ENCODE measurements around the gene SH3RF1. TPM values are rescaled to one million over a fixed set of nuclear protein-coding genes. Genes with fewer than 3 reads are reported as not detected.

The SH3RF1 gene
- total and polyA plus RNA-seq, 2 of the 8 experiments (the other 6 are each of a cell fraction or from before 2014, with no cell fraction given): 6.9 to 15.1 TPM

GRCh38 chr4:169256856-169257761, 13.6 kb downstream of the SH3RF1 start:
- Histone ChIP-seq H2BK120ac (replicated peaks; ENCODE audit: low read depth, low read length) (no peak overlapping the region), H3K27me3 (replicated peaks in 1 of 4; ENCODE audit: control insufficient read depth in 3 of 4, extremely low read depth in 1 of 4, insufficient read depth in 3 of 4, low read length in 3 of 4) (no peaks in the 10 kb centered on the region), H3K23ac (ENCODE audit: insufficient read length) (no peak overlapping the region), H3K18ac (ENCODE audit: extremely low read depth, low read length) (no peak overlapping the region), H2AK5ac (ENCODE audit: low read depth, low read length) (no peak overlapping the region), H2BK5ac (ENCODE audit: low read depth, low read length) (no peak overlapping the region), H3K9ac (replicated peaks in 1 of 4; ENCODE audit: extremely low read depth in 1 of 4, low read depth in 3 of 4, low read length in 3 of 4) (peak overlapping the region in 1 of 4 experiments; percentile 13; a peak in 1 of 7 replicates), H3K9me3 (ENCODE audit: insufficient read depth in 2 of 2, low read depth in 1 of 2, low read length in 1 of 2) (no peaks in the 10 kb centered on the region), H3K4ac (replicated peaks; ENCODE audit: insufficient read length, low read depth, low read length) (no peak overlapping the region), H4K91ac (replicated peaks; ENCODE audit: insufficient read length, low read length) (no peak overlapping the region), H2AFZ (ENCODE audit: low read length) (no peak overlapping the region), H2BK15ac (ENCODE audit: low read length) (no peak overlapping the region), H3K27ac (ENCODE audit: low read depth, low read length) (no peak overlapping the region), H3K79me1 (ENCODE audit: low read depth, low read length) (no peaks in the 10 kb centered on the region; the same call in 1 of the 2 replicates), H3K14ac (ENCODE audit: insufficient read length) (no peak overlapping the region), H3K23me2 (ENCODE audit: low read depth, low read length) (no peaks in the 10 kb centered on the region; the same call in 1 of the 2 replicates), H3K79me2 (ENCODE audit: control insufficient read depth in 1 of 2, insufficient read depth in 2 of 2, low read length in 2 of 2) (peaks cover 0 to 92% of the 10 kb centered on the region in 2 experiments; a peak in 2 of 4 replicates), H4K5ac (ENCODE audit: insufficient read length, low read depth, low read length) (no peak overlapping the region), H3K36me3 (ENCODE audit: control insufficient read depth in 2 of 4, insufficient read depth in 4 of 4, low read length in 3 of 4) (no peaks in the 10 kb centered on the region), H3K4me1 (replicated peaks in 1 of 4; ENCODE audit: control insufficient read depth in 3 of 4, insufficient read depth in 4 of 4, low read length in 3 of 4) (peaks cover 0 to 12% (median 7%) of the 10 kb centered on the region in 4 experiments; a peak in 4 of 7 replicates), H4K20me1 (replicated peaks in 1 of 2; ENCODE audit: control insufficient read depth in 1 of 2, insufficient read depth in 2 of 2, low read length in 2 of 2) (peaks cover 0 to 2% of the 10 kb centered on the region in 2 experiments), H2BK20ac (ENCODE audit: low read length) (no peak overlapping the region), H3K56ac (replicated peaks; ENCODE audit: insufficient read length, low read depth, low read length) (no peak overlapping the region), H3K4me2 (ENCODE audit: insufficient read depth in 1 of 2, low read depth in 2 of 2, low read length in 2 of 2) (0 out of 4 replicates have a peak overlapping the region, but pooled peaks of 1 of the 2 experiments have one; percentile 16), H4K8ac (ENCODE audit: extremely low read depth, insufficient read depth, low read length) (no peak overlapping the region), H2BK12ac (ENCODE audit: low read depth, low read length) (no peak overlapping the region), H3K4me3 (ENCODE audit: extremely low read depth in 1 of 4, insufficient read depth in 2 of 4, low read depth in 3 of 4, low read length in 4 of 4) (no peak overlapping the region)
- no peak for DNase-seq (ENCODE audit: low read depth in 1 of 2, low spot score in 2 of 2)
- ChIA-PET CTCF (ENCODE audit: partially characterized antibody) (interaction anchor here (1.0 to 5.1 kb wide), 4 partner anchors 10 to 247 kb away, joined by 4 to 24 read pairs (median 4); partner anchors contain the start of genes CBR4 and SH3RF1), POLR2A (ENCODE audit: partially characterized antibody) (interaction anchor here (1.3 to 4.3 kb wide), 3 partner anchors 9 to 247 kb away, joined by 3 to 34 read pairs (median 4); partner anchors contain the start of genes CBR4 and SH3RF1)
- FAIRE-seq: no peak
- WGBS, 2 experiments (ENCODE audit: extremely low coverage in 1 of 2, insufficient coverage in 1 of 2, insufficient read length in 1 of 2, insufficient replicate concordance in 2 of 2, low coverage in 1 of 2, low lambda C conversion rate in 2 of 2, missing lambda C conversion rate in 1 of 2): 74% methylated on average over 4 of the region's 4 CpGs; no CpG with 5 or more reads in 1 of the 2 experiments
- TF ChIP-seq POLR2A (IDR thresholded peaks at IDR 0.05; ENCODE audit: control extremely low read depth in 1 of 2, low read depth in 2 of 2, low read length in 2 of 2) (no peak), RBBP5 (IDR thresholded peaks at IDR 0.05; ENCODE audit: borderline replicate concordance, low read depth, low read length) (no peak), E2F6 (IDR thresholded peaks at IDR 0.05) (no peak), EP300 (IDR thresholded peaks at IDR 0.05; ENCODE audit: borderline replicate concordance in 1 of 2, low read depth in 2 of 2, low read length in 2 of 2) (no peak), POU5F1 (IDR thresholded peaks at IDR 0.05; ENCODE audit: low read depth, low read length) (no peak), JUN (IDR thresholded peaks at IDR 0.05; ENCODE audit: low read depth, low read length) (no peak), SP2 (IDR thresholded peaks at IDR 0.05; ENCODE audit: low read length) (no peak), BACH1 (IDR thresholded peaks at IDR 0.05; ENCODE audit: low read length) (no peak)
